ENCODE data around the gene ASRGL1.
A peak's percentile ranks its signal among the peaks of the same experiment; 100 is the strongest.

- no peak for TF ChIP-seq NFYB (CRISPR knock-in tag; conservative IDR thresholded peaks at IDR 0.05; ENCODE audit: low read depth)
- no peak for TF ChIP-seq MAX (CRISPR knock-in tag; IDR thresholded peaks at IDR 0.05)
- TF ChIP-seq CREB1 (CRISPR knock-in tag; IDR thresholded peaks at IDR 0.05) = no peak
- TF ChIP-seq CTCF (IDR thresholded peaks at IDR 0.05) = peak; percentile 43
- TF ChIP-seq ESRRA (CRISPR knock-in tag; IDR thresholded peaks at IDR 0.05; ENCODE audit: borderline replicate concordance) = no peak
- TF ChIP-seq ETV6 (CRISPR knock-in tag; IDR thresholded peaks at IDR 0.05) = no peak
- TF ChIP-seq JUN (CRISPR knock-in tag; IDR thresholded peaks at IDR 0.05) = no peak
- TF ChIP-seq NR3C1 (CRISPR knock-in tag; conservative IDR thresholded peaks at IDR 0.05; ENCODE audit: low read depth) = no peak
- no peak for TF ChIP-seq TP53 (CRISPR knock-in tag; IDR thresholded peaks at IDR 0.05)
- TF ChIP-seq NR2C2 (CRISPR knock-in tag; IDR thresholded peaks at IDR 0.05) = no peak
- no peak for TF ChIP-seq MLX (CRISPR knock-in tag; IDR thresholded peaks at IDR 0.05)
- no peak for TF ChIP-seq ATF3 (CRISPR knock-in tag; conservative IDR thresholded peaks at IDR 0.05)
- TF ChIP-seq E2F5 (CRISPR knock-in tag; IDR thresholded peaks at IDR 0.05) = no peak; the same call in 1 of the 2 replicates
These were observed 3.1 kb downstream of the ASRGL1 start for GRCh38 chr11:62340269-62340901.

All from WTC11 (cell line).